GM18868 (cell line): ENCODE data around the gene SLF2.

ENCODE experiments used
- ATAC-seq: cut with Tn5 transposase; IDR thresholded peaks from one replicate; pipeline ENCODE4 v1.9.1; 2021; ENCODE audit warnings: mild to moderate bottlenecking, moderate library complexity; ENCODE audit not compliant: unreplicated experiment

SLF2 gene

DNA sequence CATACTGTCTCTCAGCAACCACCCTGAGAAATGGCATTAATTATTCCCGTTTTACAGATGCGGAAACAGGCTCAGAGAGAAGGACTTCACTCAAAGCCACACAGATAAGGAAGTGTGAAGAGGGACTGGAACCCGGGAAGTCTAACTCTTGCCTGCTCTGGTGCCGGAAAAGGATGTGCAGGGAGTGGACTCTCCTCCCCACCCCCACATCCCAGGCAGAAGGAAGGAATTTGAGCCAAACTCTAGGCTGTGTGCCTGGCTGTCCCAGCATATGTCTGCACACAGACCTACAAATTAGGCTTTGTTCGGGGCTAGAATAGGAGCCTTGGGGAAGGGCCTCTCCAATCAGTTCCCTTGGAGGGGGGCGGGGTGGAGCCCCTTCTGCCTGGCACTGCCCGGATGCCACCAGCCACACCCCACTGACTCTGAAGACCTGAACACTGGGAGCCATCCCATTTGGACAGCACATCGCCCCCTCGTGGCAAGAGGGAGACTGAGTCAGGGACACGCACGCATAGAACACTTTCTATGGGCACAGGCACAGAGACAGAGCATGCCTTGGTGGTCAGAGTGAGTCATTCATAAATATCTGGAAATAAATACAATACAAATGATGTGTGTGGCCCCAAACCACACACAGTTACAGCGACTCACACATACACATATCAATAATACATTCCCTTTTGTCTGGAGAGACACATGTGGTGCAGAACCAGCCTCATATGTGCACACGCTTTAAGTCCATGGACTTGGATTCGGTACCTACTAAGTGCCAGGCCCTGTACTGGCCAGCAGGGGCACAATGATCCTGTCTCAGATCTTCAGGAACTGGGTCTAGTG lies 100.0 kb downstream of the SLF2 start:
- peak; percentile 85 for ATAC-seq

DNA sequence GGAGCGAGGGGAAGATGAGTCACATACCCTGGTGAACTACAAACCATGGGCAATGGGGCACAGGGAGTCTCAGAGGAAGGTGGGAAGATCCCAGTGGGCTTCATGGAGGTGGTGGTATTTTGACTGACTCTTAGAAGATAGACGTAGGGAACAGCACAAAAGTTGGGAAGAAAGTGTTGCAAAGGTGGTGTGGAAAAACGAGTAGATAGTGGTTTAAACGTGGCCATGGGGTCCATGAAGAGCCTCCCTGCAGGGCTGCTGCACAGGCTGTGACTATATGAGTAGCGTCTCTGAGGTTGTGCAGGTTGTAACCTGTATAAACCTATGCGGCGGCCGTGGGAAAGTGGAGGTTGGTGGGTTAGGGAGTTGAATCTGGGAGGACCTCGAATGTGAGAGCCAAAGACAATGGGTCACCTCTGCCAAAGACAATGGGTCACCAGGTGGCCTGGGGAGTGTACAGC lies 100.6 kb downstream of the SLF2 start:
- ATAC-seq = no peak

DNA sequence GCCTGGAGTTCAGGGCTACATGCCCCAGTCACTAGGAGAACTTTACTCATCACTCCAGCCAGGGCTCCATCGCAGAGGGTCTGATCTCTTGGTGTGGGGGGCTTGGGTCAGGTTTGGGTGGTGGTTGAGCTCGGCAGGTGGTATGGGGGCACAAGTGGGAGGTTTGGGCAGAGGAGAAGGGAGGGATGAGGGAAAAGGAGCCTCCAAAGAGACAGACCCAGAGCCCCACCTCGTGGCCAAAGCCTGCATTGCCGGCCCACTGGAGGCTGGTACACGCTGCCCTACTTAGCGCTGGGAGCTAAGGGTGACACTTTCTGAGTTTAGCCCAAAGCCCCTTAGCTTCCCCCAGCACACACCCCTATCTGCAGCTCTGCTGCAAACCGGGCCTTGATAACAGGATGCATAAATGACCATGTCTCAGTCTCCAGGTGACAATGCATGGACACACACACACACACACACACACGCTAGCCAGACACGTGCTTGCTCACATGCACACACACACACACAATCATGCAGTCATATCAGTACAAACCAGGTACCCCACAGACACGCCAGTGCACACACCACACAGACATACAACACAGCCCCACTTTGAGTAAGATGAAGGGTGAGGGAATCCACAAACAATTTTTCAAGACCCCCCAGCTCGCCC lies 101.6 kb downstream of the SLF2 start:
- no peak for ATAC-seq
